ENCODE results near the gene ID3.

Gene ID3

DNA sequence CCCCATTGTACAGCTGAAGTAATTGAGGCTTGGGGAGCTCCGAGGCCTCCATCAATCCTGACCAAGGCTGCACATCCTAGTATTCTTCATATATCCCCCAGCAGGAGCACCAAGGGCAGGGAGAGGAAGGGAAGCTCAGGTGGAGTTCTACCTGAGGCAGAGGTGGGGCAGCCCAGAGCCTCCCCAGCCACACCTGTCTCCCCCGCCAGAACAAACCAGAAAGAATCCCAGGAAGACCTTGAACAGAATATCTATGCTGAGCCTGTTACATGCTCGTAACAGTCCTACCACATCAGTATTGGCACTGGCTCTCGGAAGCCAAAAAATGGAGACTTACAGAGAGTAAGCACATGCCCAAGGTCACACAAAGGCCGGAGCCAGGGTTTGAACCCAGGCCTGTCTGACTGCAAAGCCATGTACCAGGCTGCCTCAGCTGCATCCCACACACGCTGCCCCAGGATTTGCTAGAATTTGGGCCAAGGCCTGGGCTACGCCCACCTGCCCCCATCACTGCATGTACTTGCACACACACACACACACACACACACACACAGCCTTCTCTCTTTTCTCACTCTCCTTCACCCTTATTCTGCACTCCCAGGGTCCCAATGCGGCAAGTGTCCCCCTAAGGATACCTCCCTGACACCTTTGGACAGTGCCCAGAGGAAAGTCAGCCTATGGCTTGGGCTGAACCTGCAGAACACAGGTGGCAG, 32.8 kb downstream of the ID3 start:
- H3K27me3 ChIP-seq (ENCODE audit: control insufficient read depth, insufficient read depth, low read length), result peaks cover 17% of the 10 kb centered on the region
- no peaks in the 10 kb centered on the region for H3K36me3 ChIP-seq (ENCODE audit: control insufficient read depth, low read depth, low read length)
- no peak overlapping the region for H3K27ac ChIP-seq (ENCODE audit: low read length)
- H3K9me3 ChIP-seq (ENCODE audit: control insufficient read depth, low read depth, low read length), result no peaks in the 10 kb centered on the region
- H3K9ac ChIP-seq (ENCODE audit: low read length), result no peak overlapping the region
- H3K4me1 ChIP-seq (ENCODE audit: control insufficient read depth, low read depth, low read length), result peaks cover 14% of the 10 kb centered on the region
- no peak overlapping the region for H3K4me3 ChIP-seq (ENCODE audit: low read length)

DNA sequence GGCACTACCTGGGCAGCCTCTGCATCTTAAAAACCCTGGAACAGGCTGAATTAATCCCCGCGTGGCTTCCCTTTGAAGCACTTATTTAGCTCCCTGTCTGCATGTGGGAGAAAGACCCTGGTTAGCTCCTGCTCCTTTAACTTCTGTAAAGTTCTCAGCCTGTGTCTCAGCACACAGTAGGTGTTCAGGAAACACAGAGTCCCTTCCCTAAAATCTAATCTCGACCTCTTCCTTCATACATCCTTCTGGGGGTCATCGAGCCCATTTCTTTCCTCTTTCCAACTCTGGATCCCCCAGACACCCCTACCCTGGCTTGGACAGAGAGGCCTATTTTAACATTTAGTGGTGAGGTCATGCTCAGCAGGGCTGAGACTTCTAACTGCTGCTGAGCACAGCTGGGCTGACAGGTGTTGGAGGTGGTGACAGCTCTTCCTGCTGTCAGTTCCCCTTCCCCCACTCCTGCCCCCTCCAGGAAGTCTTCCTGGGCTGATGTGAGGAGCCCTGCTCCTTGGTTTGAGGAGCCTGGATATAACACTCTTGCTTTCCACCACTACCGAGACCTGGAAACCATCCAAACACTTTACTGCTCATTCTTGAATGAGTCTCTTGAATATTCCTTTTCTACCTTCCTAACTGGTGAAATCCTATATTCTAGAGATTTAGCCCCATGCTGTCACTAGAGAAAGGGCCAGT, 33.6 kb downstream of the ID3 start:
- Histone ChIP-seq H3K4me3 (ENCODE audit: low read length) (no peak overlapping the region), H3K27ac (ENCODE audit: low read length) (no peak overlapping the region), H3K9me3 (ENCODE audit: control insufficient read depth, low read depth, low read length) (no peaks in the 10 kb centered on the region), H3K36me3 (ENCODE audit: control insufficient read depth, low read depth, low read length) (no peaks in the 10 kb centered on the region), H3K9ac (ENCODE audit: low read length) (no peak overlapping the region), H3K27me3 (ENCODE audit: control insufficient read depth, insufficient read depth, low read length) (peaks cover 15% of the 10 kb centered on the region), H3K4me1 (ENCODE audit: control insufficient read depth, low read depth, low read length) (peaks cover 13% of the 10 kb centered on the region)

DNA sequence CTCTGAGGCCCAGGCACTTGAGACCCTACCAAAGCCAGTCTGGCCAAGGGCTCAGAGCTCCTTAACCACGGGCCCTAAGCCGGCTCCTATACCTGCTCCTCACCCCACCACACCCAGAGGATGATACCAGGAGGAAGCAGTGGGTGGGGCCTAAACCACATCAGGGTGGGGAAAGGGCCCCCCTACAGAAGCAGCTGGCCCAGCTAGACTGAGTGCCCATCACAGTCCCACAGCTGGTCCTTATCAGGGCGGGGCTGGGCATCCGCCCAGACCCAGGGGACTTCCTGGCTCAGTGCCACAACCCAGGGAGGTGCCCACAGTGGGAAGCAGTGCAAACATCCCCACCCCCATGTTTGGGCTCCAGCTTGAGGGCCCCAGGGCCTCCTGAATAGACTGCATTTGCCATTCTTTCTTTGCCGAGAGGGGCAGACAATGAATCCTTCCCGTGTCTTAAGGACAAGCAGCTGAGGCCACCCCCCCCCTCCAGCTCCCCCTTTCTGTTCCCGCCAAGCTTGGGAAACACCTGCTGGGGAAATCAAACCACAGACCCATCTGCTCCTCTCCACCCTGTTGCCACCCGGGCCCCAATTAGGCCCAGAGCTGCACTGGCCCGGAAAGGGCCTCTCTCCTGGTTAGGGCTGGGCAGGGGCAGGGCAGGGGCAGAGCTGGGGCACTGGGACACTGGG, 34.4 kb downstream of the ID3 start:
- no peak overlapping the region for H3K4me3 ChIP-seq (ENCODE audit: low read length)
- H3K4me1 ChIP-seq (ENCODE audit: control insufficient read depth, low read depth, low read length), result peaks cover 13% of the 10 kb centered on the region
- no peaks in the 10 kb centered on the region for H3K9me3 ChIP-seq (ENCODE audit: control insufficient read depth, low read depth, low read length)
- H3K9ac ChIP-seq (ENCODE audit: low read length), result no peak overlapping the region
- no peak overlapping the region for H3K27ac ChIP-seq (ENCODE audit: low read length)
- H3K36me3 ChIP-seq (ENCODE audit: control insufficient read depth, low read depth, low read length), result no peaks in the 10 kb centered on the region
- H3K27me3 ChIP-seq (ENCODE audit: control insufficient read depth, insufficient read depth, low read length), result peaks cover 8% of the 10 kb centered on the region

DNA sequence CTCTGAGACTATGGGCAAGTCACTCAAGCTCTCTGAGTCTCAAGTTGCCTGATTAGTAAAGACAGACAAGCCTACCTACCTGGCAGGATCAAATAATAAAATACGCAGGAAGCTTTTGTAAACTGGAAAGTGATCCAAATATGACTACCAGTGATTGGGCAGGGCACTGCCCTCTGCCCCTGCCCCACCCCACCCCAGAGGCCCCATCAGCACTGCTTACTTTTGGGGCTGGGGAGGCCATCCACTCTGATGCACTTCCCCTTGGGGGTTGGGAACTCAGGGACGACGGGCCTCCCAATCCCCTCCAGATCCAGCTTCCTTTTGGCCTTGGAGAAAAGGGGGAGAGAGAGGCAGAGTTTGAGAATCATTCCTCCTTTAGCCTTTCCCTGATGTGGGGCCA, 35.1 kb downstream of the ID3 start:
- H3K27ac ChIP-seq (ENCODE audit: low read length), result no peak overlapping the region
- H3K9me3 ChIP-seq (ENCODE audit: control insufficient read depth, low read depth, low read length), result no peaks in the 10 kb centered on the region
- H3K9ac ChIP-seq (ENCODE audit: low read length), result no peak overlapping the region
- no peaks in the 10 kb centered on the region for H3K36me3 ChIP-seq (ENCODE audit: control insufficient read depth, low read depth, low read length)
- H3K4me1 ChIP-seq (ENCODE audit: control insufficient read depth, low read depth, low read length), result peaks cover 13% of the 10 kb centered on the region
- peaks cover under 1% of the 10 kb centered on the region for H3K27me3 ChIP-seq (ENCODE audit: control insufficient read depth, insufficient read depth, low read length)
- H3K4me3 ChIP-seq (ENCODE audit: low read length), result no peak overlapping the region

DNA sequence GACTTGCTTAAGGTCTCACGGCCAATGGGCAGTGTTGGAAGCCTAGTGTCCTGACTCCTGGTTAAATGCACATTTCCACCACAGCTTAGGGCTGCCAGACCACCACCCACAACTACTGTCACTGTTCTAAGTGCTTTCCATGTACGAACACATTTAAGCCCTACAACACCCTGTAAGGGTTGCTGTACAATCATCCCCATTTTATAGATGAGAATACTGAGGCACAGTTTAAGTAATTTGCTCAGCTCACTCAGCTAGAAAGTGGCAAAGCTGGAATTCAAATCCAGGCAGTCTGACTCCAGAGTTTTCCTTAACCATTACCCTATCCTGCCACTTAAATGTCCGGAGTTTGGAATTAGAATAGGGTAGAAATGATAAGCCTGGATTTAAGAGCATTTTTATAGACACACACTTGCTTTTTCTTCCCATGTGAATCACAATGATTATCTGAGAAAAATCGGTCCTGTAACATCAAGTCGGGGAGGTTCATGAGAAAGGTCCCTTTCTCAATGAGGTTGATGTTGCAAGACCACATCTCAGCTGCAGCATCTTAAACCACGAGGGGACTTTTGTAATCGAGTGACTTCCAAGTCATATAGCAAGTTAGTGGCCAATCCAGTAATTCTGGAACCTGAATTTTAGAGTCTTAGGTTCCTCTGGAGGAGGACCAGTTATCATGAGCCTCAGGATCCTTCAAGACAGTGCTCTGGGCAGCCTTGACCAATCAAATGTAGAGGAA, 36.9 kb downstream of the ID3 start:
- Histone ChIP-seq H3K4me3 (ENCODE audit: low read length) (no peak overlapping the region), H3K9me3 (ENCODE audit: control insufficient read depth, low read depth, low read length) (no peaks in the 10 kb centered on the region), H3K4me1 (ENCODE audit: control insufficient read depth, low read depth, low read length) (peaks cover 13% of the 10 kb centered on the region), H3K9ac (ENCODE audit: low read length) (no peak overlapping the region), H3K27ac (ENCODE audit: low read length) (no peak overlapping the region), H3K27me3 (ENCODE audit: control insufficient read depth, insufficient read depth, low read length) (no peaks in the 10 kb centered on the region), H3K36me3 (ENCODE audit: control insufficient read depth, low read depth, low read length) (peaks cover 3% of the 10 kb centered on the region)

DNA sequence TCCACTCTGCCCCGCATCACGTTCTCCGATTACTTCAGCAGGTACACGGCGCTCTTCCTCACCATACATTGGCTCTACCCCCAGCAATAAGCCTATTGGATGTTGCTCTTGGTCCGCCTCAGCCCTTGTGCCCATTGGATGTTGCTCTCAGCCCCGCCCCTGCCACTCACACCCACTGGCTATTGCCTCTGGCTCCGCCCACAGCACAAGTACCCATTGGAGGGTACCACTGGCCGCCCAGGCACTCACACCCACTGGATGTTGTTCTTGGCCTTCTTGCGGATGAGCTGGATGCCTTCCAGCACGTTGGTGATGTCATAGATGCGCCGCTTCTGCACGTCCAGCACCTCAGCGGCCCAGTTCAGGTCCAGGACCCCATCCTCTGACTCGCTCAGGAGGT, 37.7 kb downstream of the ID3 start:
- Histone ChIP-seq H3K36me3 (ENCODE audit: control insufficient read depth, low read depth, low read length) (peaks cover 3% of the 10 kb centered on the region), H3K27me3 (ENCODE audit: control insufficient read depth, insufficient read depth, low read length) (no peaks in the 10 kb centered on the region), H3K27ac (ENCODE audit: low read length) (no peak overlapping the region), H3K4me3 (ENCODE audit: low read length) (no peak overlapping the region), H3K4me1 (ENCODE audit: control insufficient read depth, low read depth, low read length) (peaks cover 13% of the 10 kb centered on the region), H3K9ac (ENCODE audit: low read length) (no peak overlapping the region), H3K9me3 (ENCODE audit: control insufficient read depth, low read depth, low read length) (no peaks in the 10 kb centered on the region)

DNA sequence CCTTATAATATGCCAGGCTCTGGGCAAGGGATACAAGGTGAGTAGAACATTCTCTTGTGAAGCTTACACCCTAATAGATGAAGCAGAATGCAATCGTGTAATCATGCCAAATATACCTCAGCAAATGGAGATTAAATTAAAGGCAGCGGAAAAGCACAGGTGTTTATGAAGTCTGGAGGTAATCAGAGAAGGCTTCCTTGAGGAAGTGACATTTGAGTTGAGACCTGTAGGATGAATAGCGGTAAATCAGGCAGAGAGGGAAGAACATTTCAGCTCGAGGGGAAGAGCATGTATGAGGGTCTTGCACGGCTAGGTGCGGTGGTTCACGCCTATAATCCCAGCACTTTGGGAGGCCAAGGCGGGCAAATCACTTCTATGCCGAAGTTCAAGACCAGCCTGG, 41.7 kb downstream of the ID3 start:
- H3K9ac ChIP-seq (ENCODE audit: low read length), result no peak overlapping the region
- peaks cover 13% of the 10 kb centered on the region for H3K36me3 ChIP-seq (ENCODE audit: control insufficient read depth, low read depth, low read length)
- no peaks in the 10 kb centered on the region for H3K4me1 ChIP-seq (ENCODE audit: control insufficient read depth, low read depth, low read length)

DNA sequence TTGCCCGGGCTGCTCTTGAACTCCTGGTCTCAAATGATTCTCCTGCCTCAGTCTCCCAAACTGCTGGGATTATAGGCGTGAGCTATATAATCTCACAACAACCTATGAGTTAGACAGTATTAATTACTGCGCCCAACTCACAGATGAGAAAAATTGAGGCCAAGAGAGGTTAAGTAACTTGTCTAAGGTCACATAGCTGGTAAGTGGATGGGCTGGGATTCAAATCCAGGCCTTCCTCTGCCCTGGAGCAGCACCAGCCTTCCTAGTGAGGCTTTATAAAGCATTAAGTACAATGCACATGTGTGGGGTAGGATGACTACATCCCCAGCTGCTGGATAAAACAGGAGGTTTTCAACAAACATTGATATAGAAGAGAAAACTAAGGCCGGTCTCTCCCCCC, 43.4 kb downstream of the ID3 start:
- Histone ChIP-seq H3K27me3 (ENCODE audit: control insufficient read depth, insufficient read depth, low read length) (no peaks in the 10 kb centered on the region), H3K4me3 (ENCODE audit: low read length) (no peak overlapping the region), H3K36me3 (ENCODE audit: control insufficient read depth, low read depth, low read length) (peaks cover 13% of the 10 kb centered on the region), H3K27ac (ENCODE audit: low read length) (no peak overlapping the region), H3K9ac (ENCODE audit: low read length) (no peak overlapping the region), H3K9me3 (ENCODE audit: control insufficient read depth, low read depth, low read length) (no peaks in the 10 kb centered on the region), H3K4me1 (ENCODE audit: control insufficient read depth, low read depth, low read length) (no peaks in the 10 kb centered on the region)

More for the DNA sequence above, 41.7 kb downstream of the ID3 start:
- Histone ChIP-seq H3K4me3 (ENCODE audit: low read length) (no peak overlapping the region), H3K27ac (ENCODE audit: low read length) (no peak overlapping the region), H3K9me3 (ENCODE audit: control insufficient read depth, low read depth, low read length) (no peaks in the 10 kb centered on the region), H3K27me3 (ENCODE audit: control insufficient read depth, insufficient read depth, low read length) (no peaks in the 10 kb centered on the region)

DNA sequence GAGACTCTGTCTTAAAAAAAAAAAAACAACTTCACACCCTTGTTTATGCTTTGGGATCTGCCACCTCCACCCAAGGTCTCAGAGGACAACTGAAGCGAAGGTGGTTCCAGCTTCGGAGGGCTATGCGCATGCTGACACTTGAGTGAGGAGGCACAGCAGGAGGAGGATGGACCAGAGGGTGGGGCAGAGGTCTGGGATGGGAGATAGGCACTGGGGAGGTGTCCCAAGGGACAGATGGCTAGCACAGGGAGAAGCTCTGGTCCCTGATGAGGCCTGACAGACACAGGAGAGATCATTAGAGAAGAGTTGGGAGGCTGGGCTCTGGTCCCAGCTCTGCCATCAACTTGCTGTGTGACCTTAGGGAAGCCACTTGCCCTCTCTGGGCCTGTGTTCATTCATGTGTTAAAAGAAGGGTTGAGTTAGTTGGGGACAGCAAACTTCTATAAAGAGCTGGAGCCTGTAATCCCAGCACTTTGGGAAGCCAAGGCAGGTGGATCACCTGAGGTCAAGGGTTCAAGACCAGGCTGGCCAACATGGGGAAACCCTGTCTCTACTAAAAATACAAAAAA, 45.1 kb downstream of the ID3 start:
- Histone ChIP-seq H3K27me3 (ENCODE audit: control insufficient read depth, insufficient read depth, low read length) (no peaks in the 10 kb centered on the region), H3K4me3 (ENCODE audit: low read length) (no peak overlapping the region), H3K36me3 (ENCODE audit: control insufficient read depth, low read depth, low read length) (peaks cover 13% of the 10 kb centered on the region)

DNA sequence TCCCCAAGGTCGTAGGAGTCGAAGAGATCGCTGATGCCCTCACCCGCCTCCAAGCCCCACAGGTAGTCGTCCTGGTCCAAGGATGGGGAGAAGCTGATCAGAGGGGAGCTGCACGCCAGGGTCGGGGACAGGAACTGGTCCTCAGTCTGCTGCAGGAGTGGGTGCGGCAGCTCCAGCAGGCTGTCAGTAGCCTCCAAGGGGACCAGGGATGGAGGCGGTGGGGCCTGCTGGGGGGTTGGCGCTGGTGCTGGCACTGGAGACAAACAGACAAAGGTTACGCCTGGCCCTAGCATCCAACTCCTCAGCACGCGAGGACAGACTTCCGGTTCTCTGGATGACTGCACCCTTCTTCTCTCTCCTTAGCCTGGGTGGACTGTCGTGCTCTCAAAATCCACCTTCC, 49.4 kb downstream of the ID3 start:
- H3K27me3 ChIP-seq (ENCODE audit: control insufficient read depth, insufficient read depth, low read length), result no peaks in the 10 kb centered on the region
- H3K27ac ChIP-seq (ENCODE audit: low read length), result no peak overlapping the region
- peaks cover under 1% of the 10 kb centered on the region for H3K36me3 ChIP-seq (ENCODE audit: control insufficient read depth, low read depth, low read length)

More for the DNA sequence above, 45.1 kb downstream of the ID3 start:
- Histone ChIP-seq H3K9ac (ENCODE audit: low read length) (no peak overlapping the region), H3K9me3 (ENCODE audit: control insufficient read depth, low read depth, low read length) (no peaks in the 10 kb centered on the region), H3K4me1 (ENCODE audit: control insufficient read depth, low read depth, low read length) (no peaks in the 10 kb centered on the region), H3K27ac (ENCODE audit: low read length) (no peak overlapping the region)

More for the DNA sequence above, 49.4 kb downstream of the ID3 start:
- H3K9ac ChIP-seq (ENCODE audit: low read length), result no peak overlapping the region
- no peak overlapping the region for H3K4me3 ChIP-seq (ENCODE audit: low read length)
- no peaks in the 10 kb centered on the region for H3K4me1 ChIP-seq (ENCODE audit: control insufficient read depth, low read depth, low read length)
- no peaks in the 10 kb centered on the region for H3K9me3 ChIP-seq (ENCODE audit: control insufficient read depth, low read depth, low read length)
